Measurements from ENCODE around the gene STING1.
"Not testable (repeated sequence)": the region's sequence is repeated elsewhere in the genome, so short reads cannot be mapped to it uniquely, and the experiment has no call there.

The STING1 gene

DNA sequence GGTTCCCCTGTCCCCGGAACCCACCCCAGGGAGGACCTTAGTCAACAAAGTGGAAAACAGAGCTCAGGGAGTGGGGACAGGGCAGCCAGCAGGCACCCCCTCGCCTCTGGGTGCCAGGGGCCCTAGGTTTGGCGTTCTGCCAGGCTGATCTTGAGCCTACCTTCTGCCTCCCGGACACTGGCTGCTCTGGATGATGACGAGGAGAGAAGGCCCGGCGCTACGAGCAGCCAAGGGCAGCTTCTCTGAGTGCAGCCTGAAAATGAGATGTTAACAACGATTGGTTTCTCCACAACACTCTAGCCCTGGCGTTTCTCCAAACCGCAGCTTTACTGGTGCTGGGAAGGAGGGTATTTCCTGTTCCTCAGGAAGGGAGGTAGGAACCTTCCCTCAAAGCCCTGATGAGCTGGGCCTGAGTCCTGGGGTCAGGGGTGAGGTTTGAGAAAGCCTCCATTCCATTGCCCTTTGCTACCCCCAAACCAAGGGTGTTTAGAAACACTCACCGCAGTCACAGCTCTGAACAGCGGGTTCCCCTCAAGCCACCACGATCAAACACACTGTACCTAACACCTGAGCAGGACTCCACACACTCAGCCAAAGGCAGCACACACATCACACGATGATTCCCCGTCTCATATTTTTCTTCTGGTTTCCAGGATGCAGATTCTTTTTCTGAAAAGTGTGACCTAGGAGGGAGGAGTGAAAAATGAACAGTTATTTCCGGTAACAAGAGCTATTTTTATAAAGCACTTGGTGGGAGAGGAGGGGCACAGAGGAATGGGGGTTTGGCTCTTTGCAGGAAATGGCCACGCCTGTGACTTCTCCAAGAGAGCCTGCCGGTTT, at the start of gene STING1:
Gene STING1 (minus strand): TSS at position 709 of the 840 bp plus-strand sequence. CDS start 1,054 bp downstream, outside the sequence.
- DNase-seq: no peak

GRCh38 chr5:139531772-139532169, 49.2 kb upstream of the STING1 start:
- DNase-seq: no peak

- not testable (repeated sequence) for DNase-seq
Measured at GRCh38 chr5:139530079-139530478, 47.5 kb upstream of the STING1 start.

DNA sequence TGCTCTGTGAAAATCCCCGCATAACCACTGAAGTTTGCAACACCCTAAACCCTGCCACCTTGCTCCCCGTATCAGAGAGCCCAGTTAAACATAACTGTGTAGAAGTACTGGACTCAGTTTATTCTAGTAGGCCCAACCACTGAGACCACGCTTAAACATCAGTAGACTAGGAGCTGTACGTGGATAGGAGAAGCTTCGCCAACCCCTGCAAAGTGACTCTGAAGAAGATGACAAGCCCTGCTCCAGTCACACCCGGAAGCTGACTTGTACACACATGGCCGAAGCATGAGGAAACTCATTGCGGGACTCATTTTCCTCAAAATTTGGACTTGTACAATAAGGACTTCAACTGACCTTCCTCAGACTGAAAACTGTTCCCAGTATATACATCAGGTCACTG, 46.1 kb upstream of the STING1 start:
- DNase-seq: not testable (repeated sequence)

GRCh38 chr5:139527896-139528467, 45.4 kb upstream of the STING1 start:
- not testable (repeated sequence) for DNase-seq

- DNase-seq: not testable (repeated sequence)
Measured at GRCh38 chr5:139527090-139527470, 44.5 kb upstream of the STING1 start.

GRCh38 chr5:139526309-139527089, 43.9 kb upstream of the STING1 start:
- not testable (repeated sequence) for DNase-seq

DNA sequence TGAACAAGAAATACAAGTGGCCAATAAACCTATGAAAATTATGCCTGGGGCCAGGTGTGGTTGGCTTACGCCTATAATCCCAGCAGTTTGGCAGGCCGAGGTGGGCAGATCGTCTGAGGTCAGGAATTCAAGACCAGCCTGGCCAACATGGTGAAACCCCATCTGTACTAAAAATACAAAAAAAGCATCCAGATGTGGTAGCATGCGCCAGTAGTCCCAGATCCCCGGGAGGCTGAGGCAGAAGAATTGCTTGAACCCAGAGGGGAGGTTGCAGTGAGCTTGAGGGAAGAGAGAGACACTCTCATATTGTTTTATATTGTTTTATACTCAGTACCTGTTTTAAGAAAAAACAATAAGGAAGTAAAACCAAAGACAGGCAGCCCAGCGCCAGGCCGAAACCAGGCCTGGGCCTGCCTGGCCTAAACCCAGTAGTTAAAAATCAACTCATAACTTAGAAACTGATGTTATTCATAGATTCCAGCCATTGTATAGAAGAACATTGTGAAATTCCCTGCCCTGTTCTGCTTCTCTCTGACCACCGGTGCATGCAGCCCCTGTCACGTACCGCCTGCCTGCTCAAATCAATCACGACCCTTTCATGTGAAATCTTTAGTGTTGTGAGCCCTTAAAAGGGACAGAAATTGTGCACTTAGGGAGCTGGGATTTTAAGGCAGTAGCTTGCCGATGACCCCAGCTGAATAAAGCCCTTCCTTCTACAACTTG, 43.2 kb upstream of the STING1 start:
- DNase-seq: not testable (repeated sequence)

DNA sequence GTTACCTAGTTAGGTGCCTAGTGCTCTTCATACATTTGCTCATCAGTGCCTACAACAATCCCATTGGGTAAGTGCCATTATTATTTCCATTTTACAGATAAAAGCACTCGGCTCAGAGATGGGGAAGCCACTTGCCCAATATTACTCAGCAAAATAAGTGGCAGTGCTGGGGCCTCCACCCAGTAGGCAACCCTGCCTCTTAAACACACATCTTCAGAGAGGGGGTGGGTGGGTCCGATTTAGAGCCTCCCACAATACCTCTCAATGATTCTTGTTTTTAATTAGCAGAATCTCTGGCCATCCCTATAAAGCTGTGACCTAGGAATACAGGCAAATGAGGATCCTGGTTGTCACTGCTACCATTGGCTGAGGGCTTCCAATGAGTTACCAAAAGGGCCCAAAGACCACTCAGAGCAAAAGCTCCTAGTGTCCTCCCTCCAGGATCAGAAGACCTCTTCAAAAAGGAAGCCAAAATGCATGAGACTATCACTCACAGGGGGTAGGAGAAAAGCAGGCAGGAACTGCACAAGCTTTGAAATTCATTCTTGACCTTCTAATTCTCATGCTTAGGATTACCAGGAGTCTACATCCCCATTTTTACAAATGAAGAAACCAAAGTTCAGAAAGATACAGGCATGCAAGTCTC, 42.5 kb upstream of the STING1 start:
- no peak for DNase-seq

- no peak for DNase-seq
Measured at GRCh38 chr5:139524446-139524845, 41.9 kb upstream of the STING1 start.

DNA sequence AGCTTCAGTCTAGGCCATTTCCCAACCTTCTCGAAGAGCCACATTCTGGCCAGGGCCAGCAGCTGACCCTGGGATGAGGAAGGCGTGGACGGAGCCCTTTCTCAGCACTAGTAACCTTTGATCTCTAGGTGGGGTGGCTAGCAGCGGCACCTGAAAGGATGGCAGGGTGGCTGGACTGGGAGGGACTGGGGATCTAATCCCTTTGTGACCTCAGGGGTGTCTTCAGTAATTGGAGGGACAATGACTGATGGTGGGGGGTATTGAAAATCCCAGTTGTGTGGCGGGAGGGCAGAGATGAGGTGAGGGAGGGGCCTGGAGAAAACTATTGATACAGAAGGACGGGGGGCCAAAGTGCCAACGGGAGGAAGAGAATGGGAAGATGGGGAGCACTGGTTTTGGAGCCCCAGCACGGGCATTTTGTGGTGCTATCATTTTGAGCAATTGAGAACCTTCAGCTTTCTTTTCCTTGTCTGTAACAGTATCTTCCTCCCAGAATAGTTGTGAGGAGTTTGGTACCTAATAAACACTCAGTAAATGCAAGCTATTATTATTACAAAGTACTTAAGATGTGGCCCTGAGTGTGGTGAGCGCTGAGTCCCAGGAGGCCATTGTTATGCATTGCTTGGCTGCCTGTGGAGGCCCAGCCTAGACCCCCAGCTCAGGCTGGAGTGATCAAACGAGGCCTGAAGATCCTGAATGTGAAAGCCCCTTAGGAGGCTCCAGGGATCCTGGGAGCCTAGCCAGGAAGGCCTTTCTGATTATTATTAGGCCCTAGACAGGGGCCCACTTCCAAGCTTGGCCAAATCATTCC, 41.3 kb upstream of the STING1 start:
- no peak for DNase-seq

DNA sequence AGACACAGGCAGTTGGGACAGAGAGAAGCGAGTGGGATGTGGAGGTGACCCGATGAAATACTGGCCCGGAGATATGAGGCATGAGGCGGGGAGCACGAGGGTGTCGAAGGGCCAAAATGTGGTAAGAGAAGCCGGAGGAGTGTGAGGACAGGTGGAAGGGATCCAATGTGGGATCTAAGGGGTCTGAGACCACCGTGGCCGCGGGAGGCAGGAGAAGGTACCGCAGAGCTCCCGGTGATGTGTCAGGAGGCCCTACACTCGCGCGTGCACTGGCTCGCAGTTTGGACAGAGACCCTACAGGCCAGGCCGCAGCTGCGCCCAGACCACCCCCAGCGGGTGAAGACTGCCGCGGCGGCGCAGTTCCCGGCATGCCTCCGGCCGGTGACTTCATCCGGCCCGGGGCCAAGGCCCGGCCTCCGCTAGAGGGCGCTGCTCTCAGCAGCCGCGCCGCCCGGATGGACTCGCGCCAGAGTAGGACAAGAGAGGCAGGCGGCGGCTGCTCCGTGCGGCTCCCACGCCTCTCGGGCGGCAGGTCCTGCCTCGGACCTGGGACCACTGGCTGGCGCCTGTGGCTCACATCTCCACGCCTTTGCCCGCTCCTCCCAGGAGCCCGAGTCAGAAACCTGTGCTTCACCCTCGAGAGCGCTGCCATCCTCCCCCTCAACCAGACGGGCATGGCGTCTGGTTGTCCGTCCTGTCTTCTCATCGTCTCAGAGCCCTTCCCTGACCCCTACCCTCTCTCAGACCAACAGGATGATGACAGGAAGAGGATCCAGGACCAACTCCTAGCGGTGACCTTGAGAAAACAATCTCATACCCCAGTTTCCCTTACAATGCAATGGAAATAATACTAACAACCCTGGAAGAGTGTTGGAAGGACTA, 35.4 kb upstream of the STING1 start:
- DNase-seq: peak; percentile 89

DNA sequence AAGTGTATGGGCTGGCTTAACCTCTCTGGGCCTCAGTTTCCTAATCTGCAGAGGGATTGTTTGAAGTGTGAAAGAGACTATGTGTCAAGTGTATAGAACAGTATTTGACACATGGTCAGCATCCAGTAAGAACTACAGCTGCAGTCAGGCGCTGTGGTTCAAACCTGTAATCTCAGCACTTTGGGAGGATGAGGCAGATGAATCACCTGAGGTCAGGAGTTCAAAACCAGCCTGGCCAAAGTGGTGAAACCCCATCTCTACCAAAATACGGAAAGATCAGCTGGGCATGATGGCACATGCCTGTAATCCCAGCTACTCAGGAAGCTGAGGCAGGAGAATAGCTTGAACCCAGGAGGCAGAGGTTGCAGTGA, 31.9 kb upstream of the STING1 start:
- no peak for DNase-seq

DNA sequence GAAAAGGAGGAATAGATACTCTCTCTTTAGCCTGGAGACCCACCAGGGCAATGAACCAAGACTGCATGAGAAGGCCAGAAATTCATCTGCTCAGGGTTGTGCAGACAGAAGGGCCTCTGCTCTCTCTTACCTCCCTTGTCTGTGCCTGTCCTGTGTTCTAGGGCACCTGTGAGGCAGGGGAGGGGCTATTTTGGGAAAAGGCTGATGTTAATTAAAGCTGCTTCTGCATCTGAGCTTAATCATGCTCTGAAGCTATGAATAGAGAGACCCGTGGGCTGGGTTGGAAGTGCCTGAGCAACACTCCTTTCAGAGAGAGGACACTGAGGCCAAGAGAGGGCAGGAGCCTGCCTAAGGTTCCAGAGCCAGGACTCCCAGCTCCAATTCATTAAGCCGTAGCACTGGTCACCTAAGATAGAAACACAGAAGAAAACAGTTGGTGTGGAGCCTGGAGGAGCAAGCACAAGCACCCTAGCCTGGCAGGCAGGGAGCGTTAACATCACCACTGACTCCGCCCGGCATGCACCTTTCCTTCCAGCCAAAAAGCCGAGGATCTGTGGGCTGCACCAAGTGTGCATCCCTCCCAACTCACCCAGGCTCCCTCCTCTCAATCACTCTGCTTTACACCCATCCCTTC, 31.4 kb upstream of the STING1 start:
- no peak for DNase-seq

- peak; percentile 76 for DNase-seq
Measured at GRCh38 chr5:139513434-139513833, 30.9 kb upstream of the STING1 start.

- DNase-seq: no peak
Measured at GRCh38 chr5:139512786-139513390, 30.3 kb upstream of the STING1 start.

GRCh38 chr5:139504722-139505121, 22.2 kb upstream of the STING1 start:
- DNase-seq: not testable (repeated sequence)

GRCh38 chr5:139503879-139504278, 21.3 kb upstream of the STING1 start:
- DNase-seq: not testable (repeated sequence)

- not testable (repeated sequence) for DNase-seq
Measured at GRCh38 chr5:139503036-139503817, 20.7 kb upstream of the STING1 start.

Data from 8988T (cell line).